GM23338 (cell line): ENCODE data around the gene GCN1. TPM values are rescaled to one million over a fixed set of nuclear protein-coding genes. Genes with fewer than 3 reads are reported as not detected.

Source experiments
- ATAC-seq: fragments of 200-7000 bp; cut with Tn5 transposase; 3 replicates; pipeline ENCODE4 v1.9.1; 2020
- DNase-seq: peaks from one replicate; pipeline ENCODE4 v3.0.0-alpha.2; 2015; ENCODE audit warnings: low spot score
- H2AFZ ChIP-seq: fragments of 200-600 bp; sonication (generic); 2 replicates; pipeline ENCODE4 v1.8.0; 2016; ENCODE audit warnings: antibody characterized with exemption, mild to moderate bottlenecking, moderate library complexity
- H3F3A ChIP-seq: fragments of 200-600 bp; sonication (generic); replicated peaks from 2 replicates; pipeline ENCODE4 v1.8.0; 2017; ENCODE audit warnings: antibody characterized with exemption, mixed run types, low read depth
- H3K27ac ChIP-seq: fragments of 200-600 bp; sonication (generic); 2 replicates; pipeline ENCODE4 v1.6.1; 2016; ENCODE audit warnings: low read depth
- H3K27me3 ChIP-seq: fragments of 200-600 bp; sonication (generic); 2 replicates; pipeline ENCODE4 v1.8.0; 2016; ENCODE audit warnings: mild to moderate bottlenecking, mixed run types, moderate library complexity; ENCODE audit not compliant: insufficient read depth
- H3K36me3 ChIP-seq: fragments of 200-600 bp; sonication (generic); 2 replicates; pipeline ENCODE4 v1.8.0; 2016; ENCODE audit warnings: mild to moderate bottlenecking; ENCODE audit not compliant: insufficient read depth
- H3K4me1 ChIP-seq: fragments of 200-600 bp; sonication (generic); 2 replicates; pipeline ENCODE4 v1.8.0; 2016; ENCODE audit warnings: mild to moderate bottlenecking, moderate library complexity; ENCODE audit not compliant: insufficient read depth
- H3K4me2 ChIP-seq: fragments of 200-600 bp; sonication (generic); 2 replicates; pipeline ENCODE4 v1.7.1; 2017; ENCODE audit warnings: mixed run types
- H3K4me3 ChIP-seq: fragments of 200-600 bp; sonication (generic); 2 replicates; pipeline ENCODE4 v1.6.1; 2016; ENCODE audit warnings: mixed run types
- H3K79me2 ChIP-seq: fragments of 200-600 bp; sonication (generic); replicated peaks from 2 replicates; pipeline ENCODE4 v1.8.0; 2017; ENCODE audit warnings: mild to moderate bottlenecking; ENCODE audit not compliant: insufficient read depth
- H3K9me2 ChIP-seq: fragments of 200-600 bp; sonication (generic); 2 replicates; pipeline ENCODE4 v1.8.0; 2017; ENCODE audit not compliant: insufficient read depth
- H4K20me1 ChIP-seq: fragments of 200-600 bp; sonication (generic); replicated peaks from 2 replicates; pipeline ENCODE4 v1.8.0; 2017; ENCODE audit warnings: mild to moderate bottlenecking; ENCODE audit not compliant: insufficient read depth
- H3K27ac Mint-ChIP-seq: 2 replicates; pipeline ENCODE4 v1.8.0; 2020; ENCODE audit warnings: inconsistent platforms, mild to moderate bottlenecking, moderate library complexity, mixed read lengths
- H3K27me3 Mint-ChIP-seq: 3 replicates; pipeline ENCODE4 v1.8.0; 2022; ENCODE audit warnings: low read depth, mild to moderate bottlenecking, moderate library complexity, mixed read lengths, inconsistent platforms; ENCODE audit not compliant: insufficient read depth, poor library complexity
- H3K36me3 Mint-ChIP-seq: 3 replicates; pipeline ENCODE4 v1.8.0; 2021; ENCODE audit warnings: low read depth, mild to moderate bottlenecking, inconsistent platforms, moderate library complexity, mixed read lengths
- H3K4me1 Mint-ChIP-seq: 3 replicates; pipeline ENCODE4 v1.8.0; 2020; ENCODE audit warnings: mild to moderate bottlenecking, inconsistent platforms, mixed read lengths
- H3K4me3 Mint-ChIP-seq: 3 replicates; pipeline ENCODE4 v1.8.0; 2021; ENCODE audit warnings: moderate library complexity, mild to moderate bottlenecking, inconsistent platforms, mixed read lengths
- H3K9me3 Mint-ChIP-seq: 3 replicates; pipeline ENCODE4 v1.8.0; 2020; ENCODE audit warnings: moderate library complexity, mild to moderate bottlenecking, inconsistent platforms, mixed read lengths
- CREB1 ChIP-seq: fragments of 250-450 bp; sonication (Bioruptor Pico); IDR thresholded peaks from 2 replicates; pipeline ENCODE4 v1.5.0; 2020; ENCODE audit warnings: low read depth, mild to moderate bottlenecking, moderate library complexity
- CTCF ChIP-seq, 2 experiments: fragments of 200-600 bp in 1 of 2; sonication (generic) in 1 of 2; conservative IDR thresholded peaks; 2 replicates each; pipeline versions ENCODE4 v1.5.1 to v1.6.1; 2016 to 2017; ENCODE audit warnings: antibody characterized with exemption in 2 of 2, low read depth in 2 of 2, mild to moderate bottlenecking in 2 of 2, moderate library complexity in 1 of 2
- ETS1 ChIP-seq: IDR thresholded peaks from 2 replicates; pipeline ENCODE4 v1.6.1; 2016; ENCODE audit warnings: antibody characterized with exemption
- EZH2 ChIP-seq: fragments of 200-600 bp; sonication (generic); IDR thresholded peaks from one replicate; pipeline ENCODE4 v1.8.0; 2017; ENCODE audit warnings: antibody characterized with exemption, mild to moderate bottlenecking, low read depth; ENCODE audit not compliant: unreplicated experiment
- EZH2phosphoT487 ChIP-seq: fragments of 200-600 bp; sonication (generic); IDR thresholded peaks from one replicate; pipeline ENCODE4 v1.8.1; 2018; ENCODE audit warnings: antibody characterized with exemption; ENCODE audit not compliant: unreplicated experiment
- JUNB ChIP-seq: IDR thresholded peaks from one replicate; pipeline ENCODE4 v1.6.1; 2016; ENCODE audit warnings: antibody characterized with exemption; ENCODE audit not compliant: unreplicated experiment
- NANOG ChIP-seq: IDR thresholded peaks from 2 replicates; pipeline ENCODE4 v1.6.1; 2016; ENCODE audit warnings: antibody characterized with exemption, borderline replicate concordance
- POLR2AphosphoS5 ChIP-seq: IDR thresholded peaks from 2 replicates; pipeline ENCODE4 v1.6.1; 2016; ENCODE audit warnings: antibody characterized with exemption, low read depth
- REST ChIP-seq: IDR thresholded peaks from one replicate; pipeline ENCODE4 v1.6.1; 2018; ENCODE audit warnings: antibody characterized with exemption; ENCODE audit not compliant: unreplicated experiment
- STAT1 ChIP-seq: IDR thresholded peaks from one replicate; pipeline ENCODE4 v1.6.1; 2016; ENCODE audit warnings: antibody characterized with exemption; ENCODE audit not compliant: unreplicated experiment
- ZNF114 ChIP-seq: fragments of 250-450 bp; sonication (Bioruptor Pico); IDR thresholded peaks from 2 replicates; pipeline ENCODE4 v1.5.0; 2020; ENCODE audit warnings: mild to moderate bottlenecking, moderate library complexity
- ZNF331 ChIP-seq: fragments of 250-450 bp; sonication (Bioruptor Pico); IDR thresholded peaks from 2 replicates; pipeline ENCODE4 v1.5.0; 2020; ENCODE audit warnings: low read depth, mild to moderate bottlenecking, moderate library complexity
- ZNF462 ChIP-seq: fragments of 250-450 bp; sonication (Bioruptor Pico); IDR thresholded peaks from 2 replicates; pipeline ENCODE4 v1.5.0; 2020; ENCODE audit warnings: mild to moderate bottlenecking, moderate library complexity
- polyA plus RNA-seq: library from polyadenylated mRNA; unstranded; fragments of >200 nt; fragmentation: Nextera tagmentation; extraction: Ambion mirVana; gene quantifications from 2 replicates; pipeline ENCODE4 v1.2.1, GENCODE V29; 2016
- total RNA-seq: library from RNA; depleted of rRNA; stranded (reverse); fragments of >200 nt; shearing (Covaris generic); gene quantifications from 2 replicates; pipeline ENCODE4 v1.2.3, GENCODE V29; 2014

GCN1 gene
- total and polyA plus RNA-seq, 2 experiments from 2014 or later, result 18.0 to 177 TPM

GRCh38 chr12:120118321-120119061 lies 76.0 kb downstream of the GCN1 start:
- DNase-seq, result peak; percentile 89
- Histone ChIP-seq H3K27me3 (no peaks in the 10 kb centered on the region), H3K36me3 (no peaks in the 10 kb centered on the region; the same call in 1 of the 2 replicates), H3F3A (peaks cover 19% of the 10 kb centered on the region; the same call in 1 of the 2 replicates), H3K4me3 (peak overlapping the region; percentile 95), H3K27ac (peak overlapping the region; percentile 90), H3K4me1 (peaks cover 19% of the 10 kb centered on the region), H3K9me2 (no peaks in the 10 kb centered on the region), H2AFZ (no peak overlapping the region), H4K20me1 (no peaks in the 10 kb centered on the region; the same call in 1 of the 2 replicates), H3K4me2 (peak overlapping the region; percentile 100), H3K79me2 (peaks cover 41% of the 10 kb centered on the region)
- H3K36me3 Mint-ChIP-seq, result peaks cover 31% of the 10 kb centered on the region
- TF ChIP-seq ZNF114 (CRISPR knock-in tag) (no peak), JUNB (no peak), STAT1 (no peak), CTCF (conservative IDR thresholded peaks at IDR 0.05; ENCODE audit: low read depth in 2 of 2) (no peak), EZH2 (no peak), ETS1 (no peak), ZNF331 (CRISPR knock-in tag) (no peak), NANOG (no peak), CREB1 (no peak), EZH2phosphoT487 (no peak), POLR2AphosphoS5 (no peak; the same call in 1 of the 2 replicates), REST (no peak), ZNF462 (CRISPR knock-in tag) (no peak)
- H3K4me3 Mint-ChIP-seq, result peak overlapping the region; percentile 91
- H3K27me3 Mint-ChIP-seq, result peaks cover 11% of the 10 kb centered on the region
- peak overlapping the region; percentile 91 for H3K27ac Mint-ChIP-seq
- peak; percentile 52 for ATAC-seq
- no peaks in the 10 kb centered on the region for H3K9me3 Mint-ChIP-seq
- peaks cover 29% of the 10 kb centered on the region for H3K4me1 Mint-ChIP-seq
